SK-N-SH treated with all-trans-retinoic acid at 6 μM for 48 hours (cell line): ENCODE data around the gene GJA3.

Experiments
- ARNTL ChIP-seq: fragments of 450-650 bp; formaldehyde crosslinking; IDR thresholded peaks from 2 replicates; pipeline ENCODE4 v1.5.0; 2020; ENCODE audit warnings: low read depth, mild to moderate bottlenecking, moderate library complexity, borderline replicate concordance
- CREB5 ChIP-seq: fragments of 250-450 bp; sonication (Bioruptor Pico); IDR thresholded peaks from 2 replicates; pipeline ENCODE4 v1.5.1; 2020; ENCODE audit warnings: low read depth, mild to moderate bottlenecking, moderate library complexity
- ESRRG ChIP-seq: fragments of 250-450 bp; sonication (Bioruptor Pico); IDR thresholded peaks from 2 replicates; pipeline ENCODE4 v1.6.1; 2021; ENCODE audit warnings: mild to moderate bottlenecking
- GLIS3 ChIP-seq: fragments of 250-450 bp; sonication (Bioruptor Pico); IDR thresholded peaks from 2 replicates; pipeline ENCODE4 v1.5.0; 2020; ENCODE audit warnings: mild to moderate bottlenecking, moderate library complexity
- PATZ1 ChIP-seq: fragments of 250-450 bp; sonication (Bioruptor Pico); IDR thresholded peaks from 2 replicates; pipeline ENCODE4 v1.8.0; 2020; ENCODE audit warnings: mild to moderate bottlenecking, moderate library complexity, borderline replicate concordance
- POU6F1 ChIP-seq: fragments of 250-450 bp; sonication (Bioruptor Pico); IDR thresholded peaks from 2 replicates; pipeline ENCODE4 v1.8.0; 2021; ENCODE audit warnings: low read depth, mild to moderate bottlenecking, moderate library complexity, borderline replicate concordance
- RARB ChIP-seq: fragments of 250-450 bp; sonication (Bioruptor Pico); IDR thresholded peaks from 2 replicates; pipeline ENCODE4 v1.8.0; 2021; ENCODE audit warnings: mild to moderate bottlenecking, moderate library complexity
- SNAI2 ChIP-seq: fragments of 250-450 bp; sonication (Bioruptor Pico); IDR thresholded peaks from 2 replicates; pipeline ENCODE4 v1.5.0; 2020; ENCODE audit warnings: mild to moderate bottlenecking, moderate library complexity
- TOX ChIP-seq: fragments of 250-450 bp; sonication (Bioruptor Pico); IDR thresholded peaks from 2 replicates; pipeline ENCODE4 v1.8.0; 2021; ENCODE audit warnings: mild to moderate bottlenecking, moderate library complexity, borderline replicate concordance
- ZC3H10 ChIP-seq: fragments of 250-450 bp; sonication (Bioruptor Pico); IDR thresholded peaks from 2 replicates; pipeline ENCODE4 v1.5.1; 2021; ENCODE audit warnings: mild to moderate bottlenecking, moderate library complexity
- ZFP3 ChIP-seq: fragments of 250-450 bp; sonication (Bioruptor Pico); IDR thresholded peaks from 2 replicates; pipeline ENCODE4 v1.5.0; 2020; ENCODE audit warnings: mild to moderate bottlenecking, moderate library complexity
- ZNF565 ChIP-seq: fragments of 450-650 bp; formaldehyde crosslinking; conservative IDR thresholded peaks from 2 replicates; pipeline ENCODE4 v1.5.0; 2020; ENCODE audit warnings: low read depth, mild to moderate bottlenecking, moderate library complexity
- ZNF70 ChIP-seq: fragments of 450-650 bp; formaldehyde crosslinking; IDR thresholded peaks from 2 replicates; pipeline ENCODE4 v1.5.0; 2020; ENCODE audit warnings: mild to moderate bottlenecking, moderate library complexity

GRCh38 chr13:20116213-20116612, 44.6 kb downstream of the GJA3 start:
- TF ChIP-seq PATZ1 (CRISPR knock-in tag) (no peak), CREB5 (no peak), TOX (no peak), ARNTL (CRISPR knock-in tag) (no peak), ZFP3 (no peak), ZNF565 (CRISPR knock-in tag) (no peak), POU6F1 (CRISPR knock-in tag) (no peak), RARB (CRISPR knock-in tag) (no peak), ZC3H10 (CRISPR knock-in tag) (no peak), ZNF70 (no peak), ESRRG (CRISPR knock-in tag) (no peak), SNAI2 (CRISPR knock-in tag) (no peak), GLIS3 (CRISPR knock-in tag) (no peak)
